Naive thymus-derived CD4-positive, alpha-beta T cell (primary cell): ENCODE data around the gene TMEM260. TPM values are rescaled to one million over a fixed set of nuclear protein-coding genes. Genes with fewer than 3 reads are reported as not detected.
"Not testable (repeated sequence)": the region's sequence is repeated elsewhere in the genome, so short reads cannot be mapped to it uniquely, and the experiment has no call there.

Experiments
- ATAC-seq: fragments of 150-1000 bp; cut with Tn5 transposase; 2 replicates; pipeline ENCODE4 v1.10.0; 2021; ENCODE audit warnings: mild to moderate bottlenecking, moderate library complexity
- CTCF ChIA-PET: fragments of 350-600 bp; sonication (Branson Sonifier 250); formaldehyde crosslinking; loops from one replicate; lab custom pipeline; 2021; ENCODE audit warnings: antibody characterized with exemption; lab: Charles Lee
- POLR2A ChIA-PET: fragments of 350-600 bp; sonication (Branson Sonifier 250); formaldehyde crosslinking; loops from one replicate; lab custom pipeline; 2021; ENCODE audit warnings: antibody characterized with exemption, inconsistent platforms; lab: Charles Lee
- DNase-seq, 9 donors: peaks; one replicate each; pipeline versions ENCODE4 v3.0.0 to v3.0.0-alpha.2; 2020 to 2022; ENCODE audit warnings: mixed read lengths in 1 of 9
- H3K27ac ChIP-seq: one replicate; pipeline ENCODE4 v1.7.0; 2013; ENCODE audit warnings: mild to moderate bottlenecking, low read depth, low read length, moderate library complexity
- H3K27me3 ChIP-seq, 2 donors: one replicate each; pipeline ENCODE4 v1.7.0; 2013; ENCODE audit warnings: low read length in 2 of 2, mild to moderate bottlenecking in 2 of 2, moderate library complexity in 2 of 2; ENCODE audit not compliant: control insufficient read depth in 2 of 2, insufficient read depth in 2 of 2
- H3K36me3 ChIP-seq, 3 experiments: 1 replicate in 2 of 3; 2 replicates in 1 of 3; pipeline ENCODE4 v1.7.0; 2013; ENCODE audit warnings: low read length in 3 of 3, mild to moderate bottlenecking in 3 of 3, moderate library complexity in 1 of 3; ENCODE audit not compliant: insufficient read depth in 3 of 3, control insufficient read depth in 2 of 3
- H3K4me1 ChIP-seq, 2 donors: one replicate each; pipeline ENCODE4 v1.7.0; 2013; ENCODE audit warnings: low read length in 2 of 2, mild to moderate bottlenecking in 2 of 2, moderate library complexity in 1 of 2; ENCODE audit not compliant: control insufficient read depth in 2 of 2, insufficient read depth in 2 of 2
- H3K4me3 ChIP-seq: 2 replicates; pipeline ENCODE4 v1.7.0; 2013; ENCODE audit warnings: mild to moderate bottlenecking, low read length
- H3K9me3 ChIP-seq, 3 experiments: 1 replicate in 2 of 3; 2 replicates in 1 of 3; pipeline ENCODE4 v1.7.0; 2013; ENCODE audit warnings: low read length in 3 of 3; ENCODE audit not compliant: control insufficient read depth in 2 of 3
- H3K27ac Mint-ChIP-seq, 9 donors: one replicate each; pipeline ENCODE4 v1.8.0; 2020 to 2022; ENCODE audit warnings: mixed read lengths in 9 of 9, mild to moderate bottlenecking in 8 of 9, moderate library complexity in 5 of 9, inconsistent platforms in 2 of 9
- H3K27me3 Mint-ChIP-seq, 5 donors: one replicate each; pipeline ENCODE4 v1.8.0; 2021 to 2022; ENCODE audit warnings: mixed read lengths in 5 of 5, mild to moderate bottlenecking in 1 of 5
- H3K36me3 Mint-ChIP-seq, 5 donors: one replicate each; pipeline ENCODE4 v1.8.0; 2020 to 2022; ENCODE audit warnings: mixed read lengths in 5 of 5, mild to moderate bottlenecking in 3 of 5, inconsistent platforms in 1 of 5
- H3K4me1 Mint-ChIP-seq, 7 donors: one replicate each; pipeline ENCODE4 v1.8.0; 2020 to 2022; ENCODE audit warnings: mixed read lengths in 7 of 7, mild to moderate bottlenecking in 3 of 7, inconsistent platforms in 1 of 7
- H3K4me3 Mint-ChIP-seq, 10 donors: one replicate each; pipeline ENCODE4 v1.8.0; 2020 to 2022; ENCODE audit warnings: mild to moderate bottlenecking in 10 of 10, mixed read lengths in 10 of 10, moderate library complexity in 6 of 10, inconsistent platforms in 2 of 10
- H3K9me3 Mint-ChIP-seq, 11 donors: one replicate each; pipeline ENCODE4 v1.8.0; 2020 to 2022; ENCODE audit warnings: mixed read lengths in 11 of 11, mild to moderate bottlenecking in 4 of 11, inconsistent platforms in 1 of 11, moderate library complexity in 1 of 11
- intact Hi-C, 2 donors: fragments of 100-400 bp; cut with micrococcal nuclease; formaldehyde crosslinking; loops; one replicate each; pipeline ENCODE4 v1.15.1; 2023
- polyA plus RNA-seq, 2 donors: library from polyadenylated mRNA; unstranded; fragments of 300-500 nt; fragmentation: Illumina TruSeq; gene quantifications; one replicate each; pipeline ENCODE4 v1.2.3, GENCODE V29; 2021
- total RNA-seq, 6 experiments: library from RNA in 5 of 6; stranded (reverse) in 5 of 6; gene quantifications; 1 replicate in 5 of 6; 2 replicates in 1 of 6; pipeline ENCODE4 v1.2.3 and lab custom pipeline; 2021 to 2026

TMEM260 gene
- total and polyA plus RNA-seq, 7 experiments from 2014 or later: 9.8 to 39.0 (median 23.4) TPM

- DNase-seq, H3K36me3 ChIP-seq, CTCF ChIA-PET, H3K4me3 ChIP-seq, H3K27me3 ChIP-seq, ATAC-seq, H3K4me3 Mint-ChIP-seq, H3K9me3 ChIP-seq, H3K27ac Mint-ChIP-seq, H3K27ac ChIP-seq, H3K4me1 Mint-ChIP-seq, POLR2A ChIA-PET, H3K4me1 ChIP-seq, intact Hi-C loops: not testable (repeated sequence)
- Mint-ChIP-seq H3K9me3 (peaks cover 0 to 34% (median 14%) of the 10 kb centered on the region in 11 donors), H3K27me3 (peaks cover 0 to 22% (median 5%) of the 10 kb centered on the region in 5 donors), H3K36me3 (peaks cover 0 to 17% (median 9%) of the 10 kb centered on the region in 5 donors)
These were observed 87.7 kb downstream of the TMEM260 start for GRCh38 chr14:56667290-56667689.

GRCh38 chr14:56676042-56676441 lies 96.4 kb downstream of the TMEM260 start:
- no peak for DNase-seq
- intact Hi-C loops: no loop called here
- Mint-ChIP-seq H3K4me1 (no peaks in the 10 kb centered on the region), H3K27me3 (peaks cover 0 to 3% (median 0%) of the 10 kb centered on the region in 5 donors), H3K4me3 (no peak overlapping the region), H3K27ac (peak overlapping the region in 1 of 9 donors; percentile 21), H3K36me3 (no peaks in the 10 kb centered on the region), H3K9me3 (peaks cover 0 to 24% (median 4%) of the 10 kb centered on the region in 11 donors)
- H3K27me3 ChIP-seq: no peaks in the 10 kb centered on the region
- CTCF ChIA-PET: no interaction called here
- H3K4me3 ChIP-seq: no peak overlapping the region
- H3K27ac ChIP-seq: no peak overlapping the region
- no peaks in the 10 kb centered on the region for H3K9me3 ChIP-seq
- H3K36me3 ChIP-seq: no peaks in the 10 kb centered on the region
- POLR2A ChIA-PET: no interaction called here
- H3K4me1 ChIP-seq: no peaks in the 10 kb centered on the region
- ATAC-seq: no peak

- Mint-ChIP-seq H3K4me3 (no peak overlapping the region), H3K27me3 (peaks cover 0 to 3% (median 0%) of the 10 kb centered on the region in 5 donors), H3K9me3 (peaks cover 0 to 19% (median 2%) of the 10 kb centered on the region in 11 donors), H3K27ac (no peak overlapping the region), H3K4me1 (no peaks in the 10 kb centered on the region), H3K36me3 (no peaks in the 10 kb centered on the region)
- no peak overlapping the region for H3K27ac ChIP-seq
- DNase-seq (no peak), ATAC-seq (no peak)
- POLR2A ChIA-PET: no interaction called here
- no peaks in the 10 kb centered on the region for H3K27me3 ChIP-seq
- intact Hi-C loops: no loop called here
- no peaks in the 10 kb centered on the region for H3K36me3 ChIP-seq
- H3K4me1 ChIP-seq: no peaks in the 10 kb centered on the region
- no peaks in the 10 kb centered on the region for H3K9me3 ChIP-seq
- H3K4me3 ChIP-seq: no peak overlapping the region
- CTCF ChIA-PET: no interaction called here
These were observed 99.2 kb downstream of the TMEM260 start for GRCh38 chr14:56678838-56679237.

DNA sequence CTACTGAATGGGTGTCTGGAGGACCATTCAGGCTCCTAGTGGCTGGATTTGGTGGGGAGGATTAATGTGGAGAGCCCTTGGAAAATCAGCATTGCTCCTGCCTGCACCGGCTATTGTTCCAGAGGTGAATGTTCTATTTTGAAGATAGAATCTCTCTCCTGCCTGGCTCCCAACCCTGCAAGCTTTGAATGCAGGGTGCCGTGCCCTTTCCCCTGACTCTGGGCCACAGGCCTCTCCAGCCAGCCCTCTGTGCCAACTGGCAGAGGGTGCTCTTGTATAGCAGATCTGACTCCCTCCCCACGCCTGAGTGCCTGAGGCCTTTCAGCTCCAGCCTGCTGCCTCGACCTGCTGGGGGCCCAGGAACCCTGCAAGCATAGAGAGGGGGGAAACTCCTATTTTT lies 106.8 kb downstream of the TMEM260 start:
- ChIA-PET POLR2A (no interaction called here), CTCF (no interaction called here)
- Mint-ChIP-seq H3K27me3 (peaks cover 0 to 6% (median 0%) of the 10 kb centered on the region in 5 donors), H3K27ac (no peak overlapping the region), H3K9me3 (peaks cover 0 to 1% (median 0%) of the 10 kb centered on the region in 11 donors), H3K4me1 (no peaks in the 10 kb centered on the region), H3K4me3 (no peak overlapping the region), H3K36me3 (no peaks in the 10 kb centered on the region)
- ATAC-seq: no peak
- intact Hi-C loops: no loop called here
- Histone ChIP-seq H3K27ac (no peak overlapping the region), H3K4me3 (no peak overlapping the region), H3K27me3 (no peaks in the 10 kb centered on the region), H3K9me3 (no peaks in the 10 kb centered on the region), H3K4me1 (no peaks in the 10 kb centered on the region), H3K36me3 (no peaks in the 10 kb centered on the region)
- no peak for DNase-seq

DNA sequence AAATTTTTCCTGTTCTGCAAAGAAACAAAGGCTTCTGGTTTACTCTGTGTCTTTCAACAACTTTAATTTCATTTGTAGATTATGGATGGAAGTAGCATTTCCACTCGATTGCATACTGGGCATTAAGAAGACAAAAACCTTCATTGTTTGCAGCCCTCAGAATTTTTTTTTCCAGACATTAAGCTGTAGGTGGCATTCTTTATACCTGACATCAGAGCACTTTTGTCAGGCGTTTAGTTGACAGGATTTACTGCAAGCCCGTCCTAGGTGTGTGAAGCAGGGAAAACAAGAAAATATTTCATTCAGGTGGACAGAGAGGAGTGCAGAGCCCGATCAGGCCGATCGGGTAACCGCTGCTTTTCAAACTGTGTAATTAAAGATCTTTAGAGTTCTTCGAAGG lies 107.5 kb downstream of the TMEM260 start:
- H3K36me3 ChIP-seq: no peaks in the 10 kb centered on the region
- ChIA-PET POLR2A (no interaction called here), CTCF (no interaction called here)
- H3K4me1 ChIP-seq: no peaks in the 10 kb centered on the region
- no peaks in the 10 kb centered on the region for H3K36me3 Mint-ChIP-seq
- peaks cover 0 to 6% (median 0%) of the 10 kb centered on the region in 5 donors for H3K27me3 Mint-ChIP-seq
- H3K9me3 ChIP-seq: no peaks in the 10 kb centered on the region
- no peaks in the 10 kb centered on the region for H3K27me3 ChIP-seq
- intact Hi-C loops: no loop called here
- peaks cover 0 to 1% (median 0%) of the 10 kb centered on the region in 11 donors for H3K9me3 Mint-ChIP-seq
- ATAC-seq (no peak), DNase-seq (no peak)
- no peak overlapping the region for H3K27ac ChIP-seq
- no peak overlapping the region for H3K4me3 ChIP-seq
- no peak overlapping the region for H3K4me3 Mint-ChIP-seq
- H3K27ac Mint-ChIP-seq: peak overlapping the region in 1 of 9 donors; percentile 4
- peaks cover 0 to under 1% (median 0%) of the 10 kb centered on the region in 7 donors for H3K4me1 Mint-ChIP-seq

GRCh38 chr14:56694609-56695008 lies 115.0 kb downstream of the TMEM260 start:
- DNase-seq: no peak
- H3K4me1 Mint-ChIP-seq: peaks cover 0 to 2% (median 0%) of the 10 kb centered on the region in 7 donors
- no peaks in the 10 kb centered on the region for H3K4me1 ChIP-seq
- no peaks in the 10 kb centered on the region for H3K9me3 ChIP-seq
- no peak for ATAC-seq
- CTCF ChIA-PET: no interaction called here
- H3K4me3 Mint-ChIP-seq: no peak overlapping the region
- H3K36me3 Mint-ChIP-seq: no peaks in the 10 kb centered on the region
- H3K27me3 Mint-ChIP-seq: peaks cover 0 to 24% (median 17%) of the 10 kb centered on the region in 5 donors
- intact Hi-C loops: no loop called here
- H3K4me3 ChIP-seq: no peak overlapping the region
- H3K9me3 Mint-ChIP-seq: peaks cover 0 to 2% (median 0%) of the 10 kb centered on the region in 11 donors
- H3K36me3 ChIP-seq: no peaks in the 10 kb centered on the region
- no peaks in the 10 kb centered on the region for H3K27me3 ChIP-seq
- H3K27ac Mint-ChIP-seq: no peak overlapping the region
- no peak overlapping the region for H3K27ac ChIP-seq
- POLR2A ChIA-PET: no interaction called here

GRCh38 chr14:56695216-56695615 lies 115.6 kb downstream of the TMEM260 start:
- ATAC-seq, H3K4me3 ChIP-seq, CTCF ChIA-PET, intact Hi-C loops, H3K4me1 Mint-ChIP-seq, POLR2A ChIA-PET, H3K36me3 Mint-ChIP-seq, H3K27ac ChIP-seq, H3K4me1 ChIP-seq, H3K36me3 ChIP-seq, H3K4me3 Mint-ChIP-seq, H3K27ac Mint-ChIP-seq, H3K9me3 ChIP-seq, H3K27me3 ChIP-seq, H3K9me3 Mint-ChIP-seq, DNase-seq: not testable (repeated sequence)
- peaks cover 0 to 24% (median 16%) of the 10 kb centered on the region in 5 donors for H3K27me3 Mint-ChIP-seq
